Smooth muscle cell (in vitro differentiated cells): ENCODE results near the gene DHDDS. TPM values are rescaled to one million over a fixed set of nuclear protein-coding genes. Genes with fewer than 3 reads are reported as not detected.

Source experiments
- DNase-seq: peaks from one replicate; lab custom pipeline; 2025; ENCODE audit not compliant: unreplicated experiment; lab: John Stamatoyannopoulos, UW
- H2AFZ ChIP-seq: fragments of 200-600 bp; sonication (generic); 2 replicates; pipeline ENCODE4 v1.6.0; 2016; ENCODE audit warnings: antibody characterized with exemption, low read depth, mild to moderate bottlenecking
- H3F3A ChIP-seq: fragments of 200-600 bp; sonication (generic); 2 replicates; pipeline ENCODE4 v1.6.0; 2017; ENCODE audit warnings: antibody characterized with exemption, low read depth
- H3K27ac ChIP-seq: fragments of 200-600 bp; sonication (generic); 2 replicates; pipeline ENCODE4 v1.5.1; 2016; ENCODE audit warnings: low read depth, mild to moderate bottlenecking
- H3K27me3 ChIP-seq: fragments of 200-600 bp; sonication (generic); 2 replicates; pipeline ENCODE4 v1.6.1; 2016; ENCODE audit warnings: low read depth, mild to moderate bottlenecking
- H3K36me3 ChIP-seq: fragments of 200-600 bp; sonication (generic); 2 replicates; pipeline ENCODE4 v1.5.1; 2016; ENCODE audit warnings: low read depth
- H3K4me1 ChIP-seq: fragments of 200-600 bp; sonication (generic); 2 replicates; pipeline ENCODE4 v1.5.1; 2016; ENCODE audit warnings: low read depth
- H3K4me2 ChIP-seq: fragments of 200-600 bp; sonication (generic); 2 replicates; pipeline ENCODE4 v1.6.0; 2016; ENCODE audit warnings: mild to moderate bottlenecking
- H3K4me3 ChIP-seq: fragments of 200-600 bp; sonication (generic); 2 replicates; pipeline ENCODE4 v1.5.1; 2016; ENCODE audit warnings: mild to moderate bottlenecking
- H3K79me2 ChIP-seq: fragments of 200-600 bp; sonication (generic); 2 replicates; pipeline ENCODE4 v1.6.0; 2016; ENCODE audit warnings: low read depth, mild to moderate bottlenecking
- H3K9ac ChIP-seq: fragments of 200-600 bp; sonication (generic); 2 replicates; pipeline ENCODE4 v1.6.0; 2016; ENCODE audit warnings: low read depth
- H3K9me3 ChIP-seq: fragments of 200-600 bp; sonication (generic); replicated peaks from 2 replicates; pipeline ENCODE4 v1.5.1; 2016; ENCODE audit warnings: low read depth
- H4K20me1 ChIP-seq: fragments of 200-600 bp; sonication (generic); 2 replicates; pipeline ENCODE4 v1.6.0; 2016; ENCODE audit warnings: low read depth
- CTCF ChIP-seq: fragments of 200-600 bp; sonication (generic); IDR thresholded peaks from 2 replicates; pipeline ENCODE4 v1.5.1; 2017; ENCODE audit warnings: borderline replicate concordance, mild to moderate bottlenecking, antibody characterized with exemption; ENCODE audit not compliant: insufficient read depth, poor library complexity, severe bottlenecking
- WGBS: methylation state at CpG from one replicate; pipeline ENCODE4 v1.1.7; 2016; ENCODE audit warnings: low lambda C conversion rate; 5-methylcytosine and 5-hydroxymethylcytosine counted together
- polyA plus RNA-seq: library from polyadenylated mRNA; unstranded; fragments of >200 nt; fragmentation: Nextera tagmentation; extraction: Ambion mirVana; gene quantifications from 2 replicates; pipeline ENCODE4 v1.2.1, GENCODE V29; 2016
- total RNA-seq: library from RNA; depleted of rRNA; stranded (reverse); fragments of >200 nt; gene quantifications from 2 replicates; pipeline ENCODE4 v1.2.3, GENCODE V29; 2014

Gene DHDDS
- total and polyA plus RNA-seq, 2 experiments from 2014 or later: 37.5 to 41.5 TPM

DNA sequence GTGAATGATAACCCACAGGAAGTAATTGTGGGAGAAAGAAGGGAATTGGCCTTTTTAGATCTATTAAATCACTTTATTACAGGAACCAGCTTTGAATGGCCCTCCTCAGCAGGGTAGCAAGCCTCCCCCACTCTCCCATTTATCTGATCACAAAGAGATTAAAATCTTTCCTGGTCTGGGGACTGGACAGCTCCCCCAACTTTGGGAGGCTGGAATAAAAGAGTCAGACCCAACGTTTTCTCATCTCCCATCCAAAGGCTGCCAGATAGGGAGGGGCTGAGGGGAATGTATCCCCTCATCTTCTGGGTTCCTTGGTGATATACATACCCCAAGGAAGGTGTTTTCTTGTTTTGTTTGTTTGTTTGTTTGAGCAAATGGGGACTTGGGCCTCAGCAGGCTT is 19.1 kb upstream of the DHDDS start:
- H3K27me3 ChIP-seq: peaks cover 32% of the 10 kb centered on the region

DNA sequence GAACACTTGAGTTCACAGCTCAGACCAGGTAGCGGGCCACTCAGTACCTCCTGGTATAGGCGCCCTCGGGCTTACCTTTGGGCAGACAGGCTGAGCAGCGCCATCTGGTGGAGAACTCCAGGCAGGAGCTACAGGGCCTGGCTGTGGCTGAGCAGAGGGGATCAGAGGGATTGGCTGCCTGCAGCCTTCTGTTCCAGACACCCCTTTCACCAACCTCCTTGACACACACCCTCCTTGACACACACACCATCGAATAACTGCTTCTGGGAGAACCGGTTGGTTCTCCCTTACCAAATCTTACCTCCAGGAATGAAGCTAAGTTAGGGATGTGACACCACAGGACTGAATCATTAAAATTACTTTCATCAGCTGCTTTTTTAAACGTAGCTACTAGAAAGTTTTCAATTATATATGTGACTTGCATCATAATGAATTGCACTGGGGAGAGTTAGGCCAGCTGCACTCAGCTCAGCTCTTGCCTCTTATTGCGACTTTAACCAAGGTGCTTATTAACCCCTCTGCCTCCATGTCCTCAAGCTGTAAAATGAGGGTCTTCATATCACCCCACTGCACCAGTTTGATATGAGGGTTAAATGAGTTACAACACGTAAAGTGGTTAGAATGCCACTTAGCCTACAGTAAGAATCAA is 14.9 kb upstream of the DHDDS start:
- peaks cover 66% of the 10 kb centered on the region for H3K4me1 ChIP-seq
- H3K36me3 ChIP-seq: no peaks in the 10 kb centered on the region
- WGBS: 22% methylated on average over 9 of the region's 9 CpGs
- peaks cover 3% of the 10 kb centered on the region for H3K27me3 ChIP-seq
- H3K9me3 ChIP-seq: no peaks in the 10 kb centered on the region
- no peak overlapping the region for H3K4me3 ChIP-seq
- H2AFZ ChIP-seq: no peak overlapping the region
- no peak overlapping the region for H3K4me2 ChIP-seq
- TF ChIP-seq CTCF: peak; percentile 91
- H3F3A ChIP-seq: peaks cover 8% of the 10 kb centered on the region
- DNase-seq: peak; percentile 27
- no peak overlapping the region for H3K9ac ChIP-seq
- no peak overlapping the region for H3K27ac ChIP-seq
- H4K20me1 ChIP-seq: no peaks in the 10 kb centered on the region
- H3K79me2 ChIP-seq: peaks cover 9% of the 10 kb centered on the region

More for the DNA sequence above, 19.1 kb upstream of the DHDDS start:
- no peak for DNase-seq
- Histone ChIP-seq H3K4me1 (peaks cover 34% of the 10 kb centered on the region), H4K20me1 (no peaks in the 10 kb centered on the region), H3K9me3 (no peaks in the 10 kb centered on the region), H2AFZ (no peak overlapping the region), H3K4me2 (no peak overlapping the region), H3K36me3 (no peaks in the 10 kb centered on the region), H3F3A (peaks cover 14% of the 10 kb centered on the region), H3K4me3 (no peak overlapping the region), H3K79me2 (peaks cover 9% of the 10 kb centered on the region), H3K9ac (no peak overlapping the region), H3K27ac (no peak overlapping the region)
- no peak for TF ChIP-seq CTCF
- 4% methylated on average over 1 of the region's 1 CpG for WGBS

DNA sequence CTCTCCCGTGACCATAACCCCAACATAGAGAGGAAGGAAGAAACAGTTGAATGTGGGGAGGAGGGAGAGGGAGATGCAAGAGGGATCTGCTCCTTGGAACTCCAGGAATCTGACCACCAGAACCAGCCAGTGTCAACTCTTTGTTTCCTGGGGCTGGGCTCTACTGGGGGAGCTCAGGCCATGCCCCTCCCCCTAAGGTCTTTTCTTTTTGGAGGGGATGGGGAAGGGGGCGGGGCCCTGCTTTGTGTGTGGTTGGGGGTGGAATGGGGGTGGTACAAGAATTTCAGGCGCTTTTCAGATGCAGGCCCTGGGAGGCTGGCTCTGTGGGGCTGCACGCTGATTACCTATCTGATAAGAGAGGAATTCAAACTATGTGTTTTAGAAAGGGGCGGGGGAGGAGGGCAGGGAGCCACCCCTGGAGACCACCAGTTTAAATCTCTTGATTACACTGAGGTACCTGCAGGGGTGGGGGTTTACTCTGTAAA is 13.2 kb upstream of the DHDDS start:
- Histone ChIP-seq H3K4me2 (no peak overlapping the region), H2AFZ (no peak overlapping the region), H3K9ac (no peak overlapping the region), H3K36me3 (no peaks in the 10 kb centered on the region), H3F3A (peaks cover 8% of the 10 kb centered on the region), H3K79me2 (no peaks in the 10 kb centered on the region), H3K4me1 (peaks cover 69% of the 10 kb centered on the region), H3K27ac (no peak overlapping the region), H4K20me1 (no peaks in the 10 kb centered on the region), H3K27me3 (no peaks in the 10 kb centered on the region), H3K9me3 (no peaks in the 10 kb centered on the region), H3K4me3 (no peak overlapping the region)
- TF ChIP-seq CTCF: no peak
- DNase-seq: no peak
- 30% methylated on average over 5 of the region's 5 CpGs for WGBS

GRCh38 chr1:26419494-26419893 is 12.6 kb upstream of the DHDDS start:
- no peak for TF ChIP-seq CTCF
- no peak overlapping the region for H3K9ac ChIP-seq
- no peaks in the 10 kb centered on the region for H4K20me1 ChIP-seq
- no peaks in the 10 kb centered on the region for H3K36me3 ChIP-seq
- no peak overlapping the region for H2AFZ ChIP-seq
- H3K4me3 ChIP-seq: no peak overlapping the region
- no peak overlapping the region for H3K27ac ChIP-seq
- no peak for DNase-seq
- H3K4me2 ChIP-seq: no peak overlapping the region
- H3K79me2 ChIP-seq: no peaks in the 10 kb centered on the region
- peaks cover 8% of the 10 kb centered on the region for H3F3A ChIP-seq
- H3K4me1 ChIP-seq: peaks cover 64% of the 10 kb centered on the region
- no peaks in the 10 kb centered on the region for H3K27me3 ChIP-seq
- WGBS: 89% methylated on average over 2 of the region's 2 CpGs
- H3K9me3 ChIP-seq: no peaks in the 10 kb centered on the region
